Naive thymus-derived CD4-positive, alpha-beta T cell (primary cell): ENCODE measurements around the gene DOK5. TPM values are rescaled to one million over a fixed set of nuclear protein-coding genes. Genes with fewer than 3 reads are reported as not detected.
"Not testable (repeated sequence)": the region's sequence is repeated elsewhere in the genome, so short reads cannot be mapped to it uniquely, and the experiment has no call there.

Experiments
- ATAC-seq: fragments of 150-1000 bp; cut with Tn5 transposase; 2 replicates; pipeline ENCODE4 v1.10.0; 2021; ENCODE audit warnings: mild to moderate bottlenecking, moderate library complexity
- CTCF ChIA-PET: fragments of 350-600 bp; sonication (Branson Sonifier 250); formaldehyde crosslinking; loops from one replicate; lab custom pipeline; 2021; ENCODE audit warnings: antibody characterized with exemption; lab: Charles Lee
- POLR2A ChIA-PET: fragments of 350-600 bp; sonication (Branson Sonifier 250); formaldehyde crosslinking; loops from one replicate; lab custom pipeline; 2021; ENCODE audit warnings: antibody characterized with exemption, inconsistent platforms; lab: Charles Lee
- DNase-seq, 9 donors: peaks; one replicate each; pipeline versions ENCODE4 v3.0.0 to v3.0.0-alpha.2; 2020 to 2022; ENCODE audit warnings: mixed read lengths in 1 of 9
- H3K27ac ChIP-seq: one replicate; pipeline ENCODE4 v1.7.0; 2013; ENCODE audit warnings: mild to moderate bottlenecking, low read depth, low read length, moderate library complexity
- H3K27me3 ChIP-seq, 2 donors: one replicate each; pipeline ENCODE4 v1.7.0; 2013; ENCODE audit warnings: low read length in 2 of 2, mild to moderate bottlenecking in 2 of 2, moderate library complexity in 2 of 2; ENCODE audit not compliant: control insufficient read depth in 2 of 2, insufficient read depth in 2 of 2
- H3K36me3 ChIP-seq, 3 experiments: 1 replicate in 2 of 3; 2 replicates in 1 of 3; pipeline ENCODE4 v1.7.0; 2013; ENCODE audit warnings: low read length in 3 of 3, mild to moderate bottlenecking in 3 of 3, moderate library complexity in 1 of 3; ENCODE audit not compliant: insufficient read depth in 3 of 3, control insufficient read depth in 2 of 3
- H3K4me1 ChIP-seq, 2 donors: one replicate each; pipeline ENCODE4 v1.7.0; 2013; ENCODE audit warnings: low read length in 2 of 2, mild to moderate bottlenecking in 2 of 2, moderate library complexity in 1 of 2; ENCODE audit not compliant: control insufficient read depth in 2 of 2, insufficient read depth in 2 of 2
- H3K4me3 ChIP-seq: 2 replicates; pipeline ENCODE4 v1.7.0; 2013; ENCODE audit warnings: mild to moderate bottlenecking, low read length
- H3K9me3 ChIP-seq, 3 experiments: 1 replicate in 2 of 3; 2 replicates in 1 of 3; pipeline ENCODE4 v1.7.0; 2013; ENCODE audit warnings: low read length in 3 of 3; ENCODE audit not compliant: control insufficient read depth in 2 of 3
- H3K27ac Mint-ChIP-seq, 9 donors: one replicate each; pipeline ENCODE4 v1.8.0; 2020 to 2022; ENCODE audit warnings: mixed read lengths in 9 of 9, mild to moderate bottlenecking in 8 of 9, moderate library complexity in 5 of 9, inconsistent platforms in 2 of 9
- H3K27me3 Mint-ChIP-seq, 5 donors: one replicate each; pipeline ENCODE4 v1.8.0; 2021 to 2022; ENCODE audit warnings: mixed read lengths in 5 of 5, mild to moderate bottlenecking in 1 of 5
- H3K36me3 Mint-ChIP-seq, 5 donors: one replicate each; pipeline ENCODE4 v1.8.0; 2020 to 2022; ENCODE audit warnings: mixed read lengths in 5 of 5, mild to moderate bottlenecking in 3 of 5, inconsistent platforms in 1 of 5
- H3K4me1 Mint-ChIP-seq, 7 donors: one replicate each; pipeline ENCODE4 v1.8.0; 2020 to 2022; ENCODE audit warnings: mixed read lengths in 7 of 7, mild to moderate bottlenecking in 3 of 7, inconsistent platforms in 1 of 7
- H3K4me3 Mint-ChIP-seq, 10 donors: one replicate each; pipeline ENCODE4 v1.8.0; 2020 to 2022; ENCODE audit warnings: mild to moderate bottlenecking in 10 of 10, mixed read lengths in 10 of 10, moderate library complexity in 6 of 10, inconsistent platforms in 2 of 10
- H3K9me3 Mint-ChIP-seq, 11 donors: one replicate each; pipeline ENCODE4 v1.8.0; 2020 to 2022; ENCODE audit warnings: mixed read lengths in 11 of 11, mild to moderate bottlenecking in 4 of 11, inconsistent platforms in 1 of 11, moderate library complexity in 1 of 11
- intact Hi-C, 2 donors: fragments of 100-400 bp; cut with micrococcal nuclease; formaldehyde crosslinking; loops; one replicate each; pipeline ENCODE4 v1.15.1; 2023
- polyA plus RNA-seq, 2 donors: library from polyadenylated mRNA; unstranded; fragments of 300-500 nt; fragmentation: Illumina TruSeq; gene quantifications; one replicate each; pipeline ENCODE4 v1.2.3, GENCODE V29; 2021
- total RNA-seq, 6 experiments: library from RNA in 5 of 6; stranded (reverse) in 5 of 6; gene quantifications; 1 replicate in 5 of 6; 2 replicates in 1 of 6; pipeline ENCODE4 v1.2.3 and lab custom pipeline; 2021 to 2026

The DOK5 gene
- total and polyA plus RNA-seq, 7 experiments from 2014 or later, result 0.85 TPM; not detected in 6

GRCh38 chr20:54435015-54435414 is 40.4 kb upstream of the DOK5 start:
- H3K27me3 Mint-ChIP-seq, result peaks cover 0 to 24% (median 13%) of the 10 kb centered on the region in 5 donors
- no peaks in the 10 kb centered on the region for H3K27me3 ChIP-seq
- no peaks in the 10 kb centered on the region for H3K36me3 ChIP-seq
- no peak for ATAC-seq
- DNase-seq, result no peak
- no peak overlapping the region for H3K4me3 ChIP-seq
- H3K9me3 ChIP-seq, result no peaks in the 10 kb centered on the region
- H3K4me1 ChIP-seq, result no peaks in the 10 kb centered on the region
- H3K36me3 Mint-ChIP-seq, result no peaks in the 10 kb centered on the region
- H3K4me1 Mint-ChIP-seq, result no peaks in the 10 kb centered on the region
- no peak overlapping the region for H3K27ac Mint-ChIP-seq
- peaks cover 0 to 6% (median 1%) of the 10 kb centered on the region in 11 donors for H3K9me3 Mint-ChIP-seq
- H3K27ac ChIP-seq, result no peak overlapping the region
- intact Hi-C loops, result no loop called here
- ChIA-PET POLR2A (no interaction called here), CTCF (interaction anchor here (0.6 kb wide), 1 partner anchor 1633 kb away, joined by 3 read pairs; no protein-coding TSS in a partner anchor)
- H3K4me3 Mint-ChIP-seq, result no peak overlapping the region

GRCh38 chr20:54436410-54436809 is 39.0 kb upstream of the DOK5 start:
- DNase-seq, POLR2A ChIA-PET, H3K9me3 Mint-ChIP-seq, H3K27ac ChIP-seq, H3K4me3 Mint-ChIP-seq, intact Hi-C loops, ATAC-seq, H3K4me1 ChIP-seq, H3K4me3 ChIP-seq, H3K9me3 ChIP-seq, H3K27me3 ChIP-seq, H3K4me1 Mint-ChIP-seq, CTCF ChIA-PET, H3K36me3 Mint-ChIP-seq, H3K36me3 ChIP-seq, H3K27ac Mint-ChIP-seq: not testable (repeated sequence)
- peaks cover 0 to 24% (median 13%) of the 10 kb centered on the region in 5 donors for H3K27me3 Mint-ChIP-seq

- Histone ChIP-seq H3K36me3 (no peaks in the 10 kb centered on the region), H3K4me1 (no peaks in the 10 kb centered on the region), H3K27ac (no peak overlapping the region), H3K27me3 (no peaks in the 10 kb centered on the region), H3K9me3 (no peaks in the 10 kb centered on the region), H3K4me3 (no peak overlapping the region)
- peaks cover 0 to 9% (median 3%) of the 10 kb centered on the region in 11 donors for H3K9me3 Mint-ChIP-seq
- intact Hi-C loops, result no loop called here
- POLR2A ChIA-PET, result no interaction called here
- no peak overlapping the region for H3K27ac Mint-ChIP-seq
- CTCF ChIA-PET, result no interaction called here
- no peak overlapping the region for H3K4me3 Mint-ChIP-seq
- peaks cover 0 to 31% (median 19%) of the 10 kb centered on the region in 5 donors for H3K27me3 Mint-ChIP-seq
- DNase-seq (no peak), ATAC-seq (no peak)
- no peaks in the 10 kb centered on the region for H3K36me3 Mint-ChIP-seq
- no peaks in the 10 kb centered on the region for H3K4me1 Mint-ChIP-seq
Observed at GRCh38 chr20:54438166-54438565, 37.2 kb upstream of the DOK5 start.

- H3K27me3 ChIP-seq, result no peaks in the 10 kb centered on the region
- no peaks in the 10 kb centered on the region for H3K36me3 Mint-ChIP-seq
- no peak overlapping the region for H3K4me3 Mint-ChIP-seq
- peaks cover 0 to 20% (median 14%) of the 10 kb centered on the region in 5 donors for H3K27me3 Mint-ChIP-seq
- H3K4me3 ChIP-seq, result no peak overlapping the region
- ATAC-seq, result no peak
- H3K27ac ChIP-seq, result no peak overlapping the region
- ChIA-PET POLR2A (no interaction called here), CTCF (no interaction called here)
- intact Hi-C loops, result no loop called here
- no peak for DNase-seq
- H3K27ac Mint-ChIP-seq, result no peak overlapping the region
- peaks cover 0 to 17% (median 5%) of the 10 kb centered on the region in 11 donors for H3K9me3 Mint-ChIP-seq
- no peaks in the 10 kb centered on the region for H3K9me3 ChIP-seq
- H3K4me1 ChIP-seq, result no peaks in the 10 kb centered on the region
- peaks cover 0 to 3% (median 0%) of the 10 kb centered on the region in 7 donors for H3K4me1 Mint-ChIP-seq
- no peaks in the 10 kb centered on the region for H3K36me3 ChIP-seq
Observed at GRCh38 chr20:54450207-54450606, 25.2 kb upstream of the DOK5 start.

- ATAC-seq (no peak), DNase-seq (no peak)
- no peak overlapping the region for H3K27ac Mint-ChIP-seq
- H3K27me3 ChIP-seq, result no peaks in the 10 kb centered on the region
- no peaks in the 10 kb centered on the region for H3K36me3 Mint-ChIP-seq
- H3K4me3 Mint-ChIP-seq, result no peak overlapping the region
- peaks cover 0 to 2% (median 0%) of the 10 kb centered on the region in 7 donors for H3K4me1 Mint-ChIP-seq
- H3K4me3 ChIP-seq, result no peak overlapping the region
- no peaks in the 10 kb centered on the region for H3K4me1 ChIP-seq
- ChIA-PET CTCF (no interaction called here), POLR2A (no interaction called here)
- peaks cover 0 to 19% (median 6%) of the 10 kb centered on the region in 5 donors for H3K27me3 Mint-ChIP-seq
- H3K36me3 ChIP-seq, result no peaks in the 10 kb centered on the region
- H3K9me3 Mint-ChIP-seq, result peaks cover 0 to 14% (median 5%) of the 10 kb centered on the region in 11 donors
- intact Hi-C loops, result no loop called here
- no peaks in the 10 kb centered on the region for H3K9me3 ChIP-seq
- H3K27ac ChIP-seq, result no peak overlapping the region
Observed at GRCh38 chr20:54451171-54451570, 24.2 kb upstream of the DOK5 start.

GRCh38 chr20:54452277-54452676 is 23.1 kb upstream of the DOK5 start:
- no peak overlapping the region for H3K27ac ChIP-seq
- H3K36me3 ChIP-seq, result no peaks in the 10 kb centered on the region
- no peaks in the 10 kb centered on the region for H3K27me3 ChIP-seq
- no peak for ATAC-seq
- POLR2A ChIA-PET, result no interaction called here
- CTCF ChIA-PET, result no interaction called here
- H3K9me3 Mint-ChIP-seq, result peaks cover 0 to 15% (median 5%) of the 10 kb centered on the region in 11 donors
- H3K4me3 Mint-ChIP-seq, result no peak overlapping the region
- H3K9me3 ChIP-seq, result no peaks in the 10 kb centered on the region
- peaks cover 0 to 2% (median 0%) of the 10 kb centered on the region in 7 donors for H3K4me1 Mint-ChIP-seq
- intact Hi-C loops, result no loop called here
- H3K4me1 ChIP-seq, result no peaks in the 10 kb centered on the region
- no peak overlapping the region for H3K27ac Mint-ChIP-seq
- H3K27me3 Mint-ChIP-seq, result peaks cover 0 to 25% (median 12%) of the 10 kb centered on the region in 5 donors
- no peak overlapping the region for H3K4me3 ChIP-seq
- DNase-seq, result no peak
- no peaks in the 10 kb centered on the region for H3K36me3 Mint-ChIP-seq

GRCh38 chr20:54454982-54455381 is 20.4 kb upstream of the DOK5 start:
- Histone ChIP-seq H3K9me3 (no peaks in the 10 kb centered on the region), H3K27me3 (no peaks in the 10 kb centered on the region), H3K27ac (no peak overlapping the region), H3K36me3 (no peaks in the 10 kb centered on the region), H3K4me1 (no peaks in the 10 kb centered on the region), H3K4me3 (no peak overlapping the region)
- no peaks in the 10 kb centered on the region for H3K4me1 Mint-ChIP-seq
- H3K9me3 Mint-ChIP-seq, result peaks cover 0 to 16% (median 5%) of the 10 kb centered on the region in 11 donors
- POLR2A ChIA-PET, result no interaction called here
- CTCF ChIA-PET, result no interaction called here
- no peak overlapping the region for H3K27ac Mint-ChIP-seq
- H3K36me3 Mint-ChIP-seq, result no peaks in the 10 kb centered on the region
- H3K4me3 Mint-ChIP-seq, result no peak overlapping the region
- peaks cover 0 to 22% (median 12%) of the 10 kb centered on the region in 5 donors for H3K27me3 Mint-ChIP-seq
- intact Hi-C loops, result no loop called here
- DNase-seq, result no peak
- ATAC-seq, result no peak
